ENCODE results near the gene EXD1. TPM values are rescaled to one million over a fixed set of nuclear protein-coding genes. Genes with fewer than 3 reads are reported as not detected.

EXD1 gene
- total RNA-seq, 1 experiment from 2014 or later = 0.26 TPM

DNA sequence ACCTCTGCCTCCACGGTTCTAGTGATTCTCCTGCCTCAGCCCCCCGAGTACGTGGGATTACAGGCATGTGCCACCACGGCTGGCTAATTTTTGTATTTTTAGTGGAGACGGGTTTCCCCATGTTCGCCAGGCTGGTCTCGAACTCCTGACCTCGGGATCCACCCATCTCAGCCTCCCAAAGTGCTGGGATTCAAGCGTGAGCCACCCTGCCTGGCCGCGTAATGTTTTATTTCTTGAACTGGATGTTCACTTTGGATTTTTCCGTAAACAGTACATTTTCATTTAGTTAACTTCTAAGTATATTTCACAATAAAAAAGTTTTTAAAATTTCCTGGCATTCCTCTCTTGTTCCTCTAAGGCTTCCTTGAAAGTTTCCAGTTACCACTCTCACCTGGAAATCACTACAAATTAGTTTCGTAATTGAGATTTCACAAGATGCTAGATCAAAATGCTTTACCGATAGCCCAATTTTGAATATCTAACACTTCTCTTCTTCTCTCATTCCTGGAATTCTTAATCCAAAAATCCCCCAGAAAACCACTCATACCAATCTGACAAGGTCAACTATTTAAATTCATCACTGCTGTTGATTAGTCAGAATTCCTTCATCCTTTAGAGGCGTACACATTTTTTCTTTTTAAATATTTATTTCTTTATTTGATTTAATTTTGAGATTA lies 69.8 kb downstream of the EXD1 start:
- Mint-ChIP-seq H3K4me1 (no peaks in the 10 kb centered on the region), H3K27ac (no peak overlapping the region), H3K9me3 (no peaks in the 10 kb centered on the region), H3K4me3 (no peak overlapping the region), H3K27me3 (ENCODE audit: low read depth) (no peaks in the 10 kb centered on the region), H3K36me3 (no peaks in the 10 kb centered on the region)
- no peak for DNase-seq (ENCODE audit: low spot score)
- ChIA-PET CTCF (no interaction called here), POLR2A (no interaction called here)
- no peak for ATAC-seq
- TF ChIP-seq FOXK1 (CRISPR knock-in tag; IDR thresholded peaks at IDR 0.05) (no peak), ZNF671 (CRISPR knock-in tag; IDR thresholded peaks at IDR 0.05) (no peak), PREB (CRISPR knock-in tag; IDR thresholded peaks at IDR 0.05; ENCODE audit: borderline replicate concordance) (no peak), RELA (CRISPR knock-in tag; IDR thresholded peaks at IDR 0.05; ENCODE audit: borderline replicate concordance) (no peak), SMAD3 (CRISPR knock-in tag; IDR thresholded peaks at IDR 0.05; ENCODE audit: borderline replicate concordance) (no peak), E2F4 (CRISPR knock-in tag; IDR thresholded peaks at IDR 0.05; ENCODE audit: borderline replicate concordance, low read depth) (no peak), NFE2L1 (CRISPR knock-in tag; IDR thresholded peaks at IDR 0.05) (no peak), ARID4B (CRISPR knock-in tag; IDR thresholded peaks at IDR 0.05; ENCODE audit: borderline replicate concordance) (no peak), ETV6 (CRISPR knock-in tag; IDR thresholded peaks at IDR 0.05) (no peak), ZNF423 (CRISPR knock-in tag; IDR thresholded peaks at IDR 0.05) (no peak), TP53 (CRISPR knock-in tag; IDR thresholded peaks at IDR 0.05) (no peak), ATF2 (CRISPR knock-in tag; IDR thresholded peaks at IDR 0.05; ENCODE audit: borderline replicate concordance, low read depth) (no peak), ZNF281 (CRISPR knock-in tag; IDR thresholded peaks at IDR 0.05) (no peak), USF2 (CRISPR knock-in tag; IDR thresholded peaks at IDR 0.05) (no peak), NFYB (CRISPR knock-in tag; conservative IDR thresholded peaks at IDR 0.05; ENCODE audit: low read depth) (no peak)
- TF ChIP-seq, protein P1, sequence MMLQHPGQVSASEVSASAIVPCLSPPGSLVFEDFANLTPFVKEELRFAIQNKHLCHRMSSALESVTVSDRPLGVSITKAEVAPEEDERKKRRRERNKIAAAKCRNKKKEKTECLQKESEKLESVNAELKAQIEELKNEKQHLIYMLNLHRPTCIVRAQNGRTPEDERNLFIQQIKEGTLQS (CRISPR knock-in tag; conservative IDR thresholded peaks at IDR 0.05) = no peak
- TF ChIP-seq, protein P2, sequence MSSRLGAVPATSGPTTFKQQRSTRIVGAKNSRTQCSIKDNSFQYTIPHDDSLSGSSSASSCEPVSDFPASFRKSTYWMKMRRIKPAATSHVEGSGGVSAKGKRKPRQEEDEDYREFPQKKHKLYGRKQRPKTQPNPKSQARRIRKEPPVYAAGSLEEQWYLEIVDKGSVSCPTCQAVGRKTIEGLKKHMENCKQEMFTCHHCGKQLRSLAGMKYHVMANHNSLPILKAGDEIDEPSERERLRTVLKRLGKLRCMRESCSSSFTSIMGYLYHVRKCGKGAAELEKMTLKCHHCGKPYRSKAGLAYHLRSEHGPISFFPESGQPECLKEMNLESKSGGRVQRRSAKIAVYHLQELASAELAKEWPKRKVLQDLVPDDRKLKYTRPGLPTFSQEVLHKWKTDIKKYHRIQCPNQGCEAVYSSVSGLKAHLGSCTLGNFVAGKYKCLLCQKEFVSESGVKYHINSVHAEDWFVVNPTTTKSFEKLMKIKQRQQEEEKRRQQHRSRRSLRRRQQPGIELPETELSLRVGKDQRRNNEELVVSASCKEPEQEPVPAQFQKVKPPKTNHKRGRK (CRISPR knock-in tag; IDR thresholded peaks at IDR 0.05; ENCODE audit: borderline replicate concordance) = no peak
- TF ChIP-seq, protein P3, sequence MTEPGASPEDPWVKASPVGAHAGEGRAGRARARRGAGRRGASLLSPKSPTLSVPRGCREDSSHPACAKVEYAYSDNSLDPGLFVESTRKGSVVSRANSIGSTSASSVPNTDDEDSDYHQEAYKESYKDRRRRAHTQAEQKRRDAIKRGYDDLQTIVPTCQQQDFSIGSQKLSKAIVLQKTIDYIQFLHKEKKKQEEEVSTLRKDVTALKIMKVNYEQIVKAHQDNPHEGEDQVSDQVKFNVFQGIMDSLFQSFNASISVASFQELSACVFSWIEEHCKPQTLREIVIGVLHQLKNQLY (CRISPR knock-in tag; IDR thresholded peaks at IDR 0.05) = no peak
